ENCODE data around the gene COIL. TPM values are rescaled to one million over a fixed set of nuclear protein-coding genes. Genes with fewer than 3 reads are reported as not detected.

Gene COIL, protein sequence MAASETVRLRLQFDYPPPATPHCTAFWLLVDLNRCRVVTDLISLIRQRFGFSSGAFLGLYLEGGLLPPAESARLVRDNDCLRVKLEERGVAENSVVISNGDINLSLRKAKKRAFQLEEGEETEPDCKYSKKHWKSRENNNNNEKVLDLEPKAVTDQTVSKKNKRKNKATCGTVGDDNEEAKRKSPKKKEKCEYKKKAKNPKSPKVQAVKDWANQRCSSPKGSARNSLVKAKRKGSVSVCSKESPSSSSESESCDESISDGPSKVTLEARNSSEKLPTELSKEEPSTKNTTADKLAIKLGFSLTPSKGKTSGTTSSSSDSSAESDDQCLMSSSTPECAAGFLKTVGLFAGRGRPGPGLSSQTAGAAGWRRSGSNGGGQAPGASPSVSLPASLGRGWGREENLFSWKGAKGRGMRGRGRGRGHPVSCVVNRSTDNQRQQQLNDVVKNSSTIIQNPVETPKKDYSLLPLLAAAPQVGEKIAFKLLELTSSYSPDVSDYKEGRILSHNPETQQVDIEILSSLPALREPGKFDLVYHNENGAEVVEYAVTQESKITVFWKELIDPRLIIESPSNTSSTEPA
- total RNA-seq = 23.3 TPM

DNA sequence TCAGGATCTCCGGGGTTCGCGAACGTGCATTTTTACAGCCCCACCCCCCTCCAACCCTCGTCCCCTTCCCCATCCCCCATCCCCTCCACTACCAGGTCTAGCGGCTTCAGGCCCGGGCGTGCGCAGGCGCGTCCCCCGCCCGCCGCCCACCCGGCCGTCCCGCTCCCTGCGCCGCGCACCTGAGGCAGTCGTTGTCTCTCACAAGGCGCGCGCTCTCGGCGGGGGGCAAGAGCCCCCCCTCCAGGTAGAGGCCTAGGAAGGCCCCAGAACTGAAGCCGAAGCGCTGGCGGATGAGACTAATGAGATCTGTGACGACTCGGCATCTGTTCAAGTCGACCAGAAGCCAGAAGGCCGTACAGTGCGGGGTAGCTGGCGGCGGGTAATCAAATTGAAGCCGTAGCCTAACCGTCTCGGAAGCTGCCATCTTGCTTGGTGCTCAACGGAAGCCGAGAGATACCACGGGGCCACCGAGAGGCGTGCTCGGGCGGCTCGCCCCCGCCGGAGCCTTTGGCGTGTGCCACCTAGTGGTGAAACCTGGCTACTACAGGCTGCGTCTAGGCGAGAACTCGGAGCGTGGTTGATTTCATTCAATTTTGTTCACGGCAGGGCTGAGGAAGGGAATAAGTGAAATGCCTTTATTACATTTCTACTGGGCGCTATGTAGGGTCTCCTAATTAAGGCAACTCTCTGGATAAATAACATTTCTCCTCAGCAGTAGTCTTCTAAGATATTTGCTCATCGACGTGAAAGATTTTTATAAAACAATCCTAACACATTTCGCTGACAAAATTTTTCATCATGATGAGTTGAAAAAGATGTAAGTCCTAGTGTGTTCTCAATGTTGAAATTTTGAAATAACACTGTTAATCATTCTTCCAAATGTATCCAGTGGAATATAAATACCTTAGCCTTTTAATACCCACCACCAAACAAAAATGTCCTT is at the start of gene COIL:
COIL (minus strand) TSS at position 455 of the 943 bp plus-strand sequence; CDS start at position 424, 31 bp downstream.

DNA sequence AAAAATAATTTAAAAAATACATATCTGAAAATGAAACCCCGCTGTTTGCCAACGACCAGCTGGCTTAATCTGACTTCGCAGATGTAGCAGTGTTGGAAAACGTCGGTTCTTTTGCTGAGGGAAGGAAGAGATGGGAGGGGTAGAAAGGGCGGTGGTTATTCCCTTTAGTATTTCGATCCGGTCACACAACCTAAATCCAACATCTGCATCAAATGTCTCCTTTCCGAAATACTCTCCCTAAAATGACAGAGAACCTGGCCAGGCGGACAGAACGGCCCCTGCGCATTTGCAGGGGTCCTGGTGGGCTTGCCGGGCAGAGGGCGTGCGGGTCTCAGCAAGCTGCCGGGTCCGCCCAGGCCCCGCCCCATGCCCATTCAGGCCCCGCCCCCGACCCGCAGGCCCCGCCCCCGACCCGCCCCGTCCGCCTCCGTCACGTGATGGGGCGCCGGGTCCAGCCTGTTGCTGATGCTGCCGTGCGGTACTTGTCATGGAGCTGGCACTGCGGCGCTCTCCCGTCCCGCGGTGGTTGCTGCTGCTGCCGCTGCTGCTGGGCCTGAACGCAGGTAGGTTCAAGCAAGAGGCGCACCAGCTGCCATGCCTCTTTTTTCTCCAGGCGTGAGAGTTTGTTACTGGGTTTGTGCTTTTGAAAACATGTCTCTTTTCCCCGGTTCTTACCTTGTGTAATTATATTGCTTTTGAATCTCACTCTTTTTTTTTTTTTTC is 17.0 kb upstream of the COIL start, which contains the start of gene SCPEP1:
SCPEP1 (plus strand) TSS at position 459 of the 723 bp plus-strand sequence; CDS start at position 488, 29 bp downstream.

DNA sequence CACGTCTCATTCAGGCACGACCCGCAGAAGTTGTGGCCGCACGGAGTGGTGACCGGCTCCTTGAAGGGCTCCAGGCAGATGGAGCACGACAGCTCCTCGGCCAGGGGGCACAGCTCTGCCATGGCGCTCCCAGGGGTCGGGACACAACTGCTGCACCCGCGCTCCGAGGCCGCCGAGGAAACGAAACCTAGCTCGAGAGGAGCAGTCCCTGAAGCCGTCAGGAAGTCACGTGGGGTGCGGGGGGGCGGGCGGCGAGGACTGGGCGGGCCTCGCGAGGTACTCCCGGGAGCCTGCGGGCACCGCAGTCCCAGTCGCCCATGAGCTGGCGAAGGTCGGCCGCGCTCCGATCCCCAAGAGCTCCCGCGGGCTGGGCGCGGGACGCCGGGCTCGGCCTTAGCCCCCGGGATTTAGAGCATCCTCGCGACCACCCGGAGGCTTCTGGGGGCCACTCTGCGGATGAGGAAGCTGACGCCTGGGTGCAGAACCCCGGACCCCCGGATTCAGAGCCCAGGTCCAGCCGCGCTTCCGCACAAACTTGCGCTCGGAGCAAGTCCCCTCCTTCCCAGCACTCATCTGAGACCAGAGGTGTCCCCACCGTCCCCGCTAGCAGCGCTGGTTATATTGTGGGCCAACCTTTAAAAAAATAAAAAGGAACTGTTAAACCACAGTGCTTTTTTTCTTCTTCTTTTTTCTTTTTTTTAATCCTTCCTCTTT is 46.8 kb downstream of the COIL start, which contains the start of gene TRIM25:
TRIM25 (minus strand) TSS at position 183 of the 714 bp plus-strand sequence; CDS start at position 122, 61 bp downstream.

Other genes with a start within 250 kb of the COIL start
- gene C17orf67, start 127.1 kb downstream of the COIL start, total RNA-seq = 3.2 TPM
- 36.4 TPM for gene DGKE, start 126.9 kb downstream of the COIL start, total RNA-seq
- gene TRIM25, start 47.0 kb downstream of the COIL start, total RNA-seq = 5.1 TPM
- gene SCPEP1, start 17.1 kb upstream of the COIL start, total RNA-seq = 10.8 TPM
- 29.8 TPM for gene AKAP1, start 124.2 kb upstream of the COIL start, total RNA-seq